Parathyroid adenoma (tissue), 2 donors: ENCODE results near the gene LSP1.

Experiments used
- H2AFZ ChIP-seq: fragments of 300-600 bp; sonication (generic); one replicate; pipeline ENCODE4 v1.7.0; 2017; ENCODE audit warnings: antibody characterized with exemption, mild to moderate bottlenecking
- H3K27ac ChIP-seq: fragments of 300-600 bp; sonication (generic); one replicate; pipeline ENCODE4 v1.7.0; 2017
- H3K27me3 ChIP-seq: fragments of 300-600 bp; sonication (generic); one replicate; pipeline ENCODE4 v1.7.0; 2017; ENCODE audit warnings: low read length; ENCODE audit not compliant: control insufficient read depth, insufficient read depth
- H3K36me3 ChIP-seq: fragments of 300-600 bp; sonication (generic); one replicate; pipeline ENCODE4 v1.7.0; 2017; ENCODE audit warnings: low read length; ENCODE audit not compliant: control insufficient read depth, insufficient read depth
- H3K4me1 ChIP-seq: fragments of 300-600 bp; sonication (generic); one replicate; pipeline ENCODE4 v1.7.0; 2017; ENCODE audit warnings: control low read depth
- H3K4me2 ChIP-seq: fragments of 300-600 bp; sonication (generic); one replicate; pipeline ENCODE4 v1.7.0; 2017; ENCODE audit warnings: low read length
- H3K4me3 ChIP-seq: fragments of 300-600 bp; sonication (generic); one replicate; pipeline ENCODE4 v1.7.0; 2017; ENCODE audit warnings: low read depth, low read length
- H3K79me2 ChIP-seq: fragments of 300-600 bp; sonication (generic); one replicate; pipeline ENCODE4 v1.7.0; 2017; ENCODE audit warnings: control low read depth
- H3K9ac ChIP-seq: fragments of 300-600 bp; sonication (generic); one replicate; pipeline ENCODE4 v1.7.0; 2017; ENCODE audit warnings: mild to moderate bottlenecking
- H3K9me3 ChIP-seq: fragments of 300-600 bp; sonication (generic); one replicate; pipeline ENCODE4 v1.7.0; 2017; ENCODE audit warnings: low read length; ENCODE audit not compliant: control insufficient read depth
- CTCF ChIP-seq: fragments of 300-600 bp; sonication (generic); IDR thresholded peaks from one replicate; pipeline ENCODE4 v1.7.0; 2017; ENCODE audit warnings: antibody characterized with exemption, mild to moderate bottlenecking
- donor health status: primary hyperparathyroidism.

The LSP1 gene

GRCh38 chr11:1916132-1916985, 63.5 kb downstream of the LSP1 start:
- Histone ChIP-seq H3K27me3 (no peaks in the 10 kb centered on the region), H3K27ac (no peak overlapping the region), H2AFZ (no peak overlapping the region), H3K9ac (no peak overlapping the region), H3K79me2 (no peaks in the 10 kb centered on the region), H3K4me2 (no peak overlapping the region), H3K4me1 (no peaks in the 10 kb centered on the region), H3K4me3 (no peak overlapping the region), H3K9me3 (no peaks in the 10 kb centered on the region), H3K36me3 (no peaks in the 10 kb centered on the region)
- no peak for TF ChIP-seq CTCF

GRCh38 chr11:1916986-1917522, 64.2 kb downstream of the LSP1 start:
- no peak overlapping the region for H2AFZ ChIP-seq
- H3K9me3 ChIP-seq, result no peaks in the 10 kb centered on the region
- H3K4me3 ChIP-seq, result no peak overlapping the region
- no peak overlapping the region for H3K27ac ChIP-seq
- no peak overlapping the region for H3K9ac ChIP-seq
- H3K79me2 ChIP-seq, result no peaks in the 10 kb centered on the region
- no peak overlapping the region for H3K4me2 ChIP-seq
- no peak for TF ChIP-seq CTCF
- no peaks in the 10 kb centered on the region for H3K4me1 ChIP-seq
- no peaks in the 10 kb centered on the region for H3K27me3 ChIP-seq
- no peaks in the 10 kb centered on the region for H3K36me3 ChIP-seq

- H2AFZ ChIP-seq, result no peak overlapping the region
- H3K27ac ChIP-seq, result no peak overlapping the region
- H3K9ac ChIP-seq, result no peak overlapping the region
- H3K9me3 ChIP-seq, result no peaks in the 10 kb centered on the region
- no peaks in the 10 kb centered on the region for H3K36me3 ChIP-seq
- H3K4me2 ChIP-seq, result no peak overlapping the region
- TF ChIP-seq CTCF, result no peak
- H3K4me1 ChIP-seq, result no peaks in the 10 kb centered on the region
- no peak overlapping the region for H3K4me3 ChIP-seq
- no peaks in the 10 kb centered on the region for H3K79me2 ChIP-seq
- H3K27me3 ChIP-seq, result no peaks in the 10 kb centered on the region
These were observed 64.9 kb downstream of the LSP1 start for GRCh38 chr11:1917523-1918435.

- Histone ChIP-seq H3K4me2 (no peak overlapping the region), H3K27me3 (no peaks in the 10 kb centered on the region), H3K27ac (no peak overlapping the region), H3K9ac (no peak overlapping the region), H3K4me1 (no peaks in the 10 kb centered on the region), H3K36me3 (no peaks in the 10 kb centered on the region), H3K9me3 (no peaks in the 10 kb centered on the region), H3K4me3 (no peak overlapping the region), H2AFZ (no peak overlapping the region), H3K79me2 (no peaks in the 10 kb centered on the region)
- no peak for TF ChIP-seq CTCF
These were observed 65.8 kb downstream of the LSP1 start for GRCh38 chr11:1918436-1919315.
